ENCODE measurements around the gene SMPX.

The SMPX gene

GRCh38 chrX:21798677-21799219 is 40.8 kb upstream of the SMPX start:
- ATAC-seq, result peak; percentile 68; the same call in 2 of the 3 replicates
- TF ChIP-seq ISL1 (CRISPR knock-in tag; IDR thresholded peaks at IDR 0.05) (0 out of 2 replicates have a peak, but pooled peaks have one; percentile 33), OSR1 (CRISPR knock-in tag; IDR thresholded peaks at IDR 0.05) (no peak)

DNA sequence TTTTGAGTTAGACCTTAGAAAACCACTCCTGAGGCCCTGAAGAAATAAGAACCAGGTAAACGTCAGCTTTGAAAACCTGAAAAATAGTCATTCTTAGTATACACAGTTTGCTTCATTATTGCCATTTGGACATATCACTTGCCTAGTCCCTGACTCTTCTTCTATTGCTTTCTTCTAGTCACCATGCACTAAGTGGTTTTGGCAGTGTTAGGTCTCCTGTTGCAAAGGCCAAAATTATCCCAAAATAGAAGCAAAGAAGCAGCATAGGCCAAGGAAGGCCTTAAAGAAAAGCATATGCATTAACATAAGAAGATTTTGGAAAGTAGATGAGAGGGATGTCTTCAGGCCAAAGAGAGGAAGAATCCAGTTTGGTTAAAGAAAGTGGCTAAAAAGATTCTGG is 24.1 kb upstream of the SMPX start:
- no peak for ATAC-seq
- no peak for TF ChIP-seq ESRRG (CRISPR knock-in tag; IDR thresholded peaks at IDR 0.05)
- TF ChIP-seq ZFP30 (CRISPR knock-in tag; IDR thresholded peaks at IDR 0.05), result no peak

DNA sequence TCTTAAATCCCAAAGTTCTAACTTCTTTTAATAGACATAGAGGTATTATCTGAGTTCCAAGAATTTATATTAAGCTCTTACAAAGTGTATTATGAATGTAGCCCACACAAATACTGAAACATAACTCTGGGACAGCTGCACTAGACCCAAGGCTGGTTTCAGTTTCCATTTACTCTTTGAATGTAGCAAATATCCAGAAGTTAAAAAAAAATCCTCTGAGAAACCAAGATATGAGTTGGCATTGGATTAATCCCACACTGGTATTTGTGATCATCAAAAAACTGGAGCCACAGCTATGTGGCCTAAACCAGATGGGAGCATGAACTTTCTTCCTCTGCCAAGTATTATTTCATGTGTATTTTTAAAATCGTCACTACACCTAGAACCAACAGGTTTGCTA is 23.6 kb upstream of the SMPX start:
- no peak for TF ChIP-seq SNAI2 (CRISPR knock-in tag; IDR thresholded peaks at IDR 0.05)
- no peak for TF ChIP-seq ZFP3 (CRISPR knock-in tag; IDR thresholded peaks at IDR 0.05)
- TF ChIP-seq GLIS3 (CRISPR knock-in tag; IDR thresholded peaks at IDR 0.05), result no peak
- no peak for TF ChIP-seq ZC3H10 (CRISPR knock-in tag; IDR thresholded peaks at IDR 0.05)
- no peak for TF ChIP-seq OSR1 (CRISPR knock-in tag; IDR thresholded peaks at IDR 0.05)
- no peak for TF ChIP-seq TOX (CRISPR knock-in tag; IDR thresholded peaks at IDR 0.05; ENCODE audit: borderline replicate concordance)
- TF ChIP-seq, protein P1, sequence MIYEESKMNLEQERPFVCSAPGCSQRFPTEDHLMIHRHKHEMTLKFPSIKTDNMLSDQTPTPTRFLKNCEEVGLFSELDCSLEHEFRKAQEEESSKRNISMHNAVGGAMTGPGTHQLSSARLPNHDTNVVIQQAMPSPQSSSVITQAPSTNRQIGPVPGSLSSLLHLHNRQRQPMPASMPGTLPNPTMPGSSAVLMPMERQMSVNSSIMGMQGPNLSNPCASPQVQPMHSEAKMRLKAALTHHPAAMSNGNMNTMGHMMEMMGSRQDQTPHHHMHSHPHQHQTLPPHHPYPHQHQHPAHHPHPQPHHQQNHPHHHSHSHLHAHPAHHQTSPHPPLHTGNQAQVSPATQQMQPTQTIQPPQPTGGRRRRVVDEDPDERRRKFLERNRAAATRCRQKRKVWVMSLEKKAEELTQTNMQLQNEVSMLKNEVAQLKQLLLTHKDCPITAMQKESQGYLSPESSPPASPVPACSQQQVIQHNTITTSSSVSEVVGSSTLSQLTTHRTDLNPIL (CRISPR knock-in tag; IDR thresholded peaks at IDR 0.05; ENCODE audit: low read depth), result no peak
- TF ChIP-seq ZNF565 (CRISPR knock-in tag; conservative IDR thresholded peaks at IDR 0.05; ENCODE audit: low read depth), result no peak
- TF ChIP-seq CSRNP3 (CRISPR knock-in tag; IDR thresholded peaks at IDR 0.05), result no peak
- TF ChIP-seq, protein P2, sequence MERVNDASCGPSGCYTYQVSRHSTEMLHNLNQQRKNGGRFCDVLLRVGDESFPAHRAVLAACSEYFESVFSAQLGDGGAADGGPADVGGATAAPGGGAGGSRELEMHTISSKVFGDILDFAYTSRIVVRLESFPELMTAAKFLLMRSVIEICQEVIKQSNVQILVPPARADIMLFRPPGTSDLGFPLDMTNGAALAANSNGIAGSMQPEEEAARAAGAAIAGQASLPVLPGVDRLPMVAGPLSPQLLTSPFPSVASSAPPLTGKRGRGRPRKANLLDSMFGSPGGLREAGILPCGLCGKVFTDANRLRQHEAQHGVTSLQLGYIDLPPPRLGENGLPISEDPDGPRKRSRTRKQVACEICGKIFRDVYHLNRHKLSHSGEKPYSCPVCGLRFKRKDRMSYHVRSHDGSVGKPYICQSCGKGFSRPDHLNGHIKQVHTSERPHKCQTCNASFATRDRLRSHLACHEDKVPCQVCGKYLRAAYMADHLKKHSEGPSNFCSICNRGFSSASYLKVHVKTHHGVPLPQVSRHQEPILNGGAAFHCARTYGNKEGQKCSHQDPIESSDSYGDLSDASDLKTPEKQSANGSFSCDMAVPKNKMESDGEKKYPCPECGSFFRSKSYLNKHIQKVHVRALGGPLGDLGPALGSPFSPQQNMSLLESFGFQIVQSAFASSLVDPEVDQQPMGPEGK (CRISPR knock-in tag; IDR thresholded peaks at IDR 0.05; ENCODE audit: borderline replicate concordance), result no peak
- no peak for TF ChIP-seq ZNF8 (CRISPR knock-in tag; IDR thresholded peaks at IDR 0.05)
- TF ChIP-seq BACH2 (CRISPR knock-in tag; IDR thresholded peaks at IDR 0.05; ENCODE audit: borderline replicate concordance), result no peak
- ATAC-seq, result no peak

DNA sequence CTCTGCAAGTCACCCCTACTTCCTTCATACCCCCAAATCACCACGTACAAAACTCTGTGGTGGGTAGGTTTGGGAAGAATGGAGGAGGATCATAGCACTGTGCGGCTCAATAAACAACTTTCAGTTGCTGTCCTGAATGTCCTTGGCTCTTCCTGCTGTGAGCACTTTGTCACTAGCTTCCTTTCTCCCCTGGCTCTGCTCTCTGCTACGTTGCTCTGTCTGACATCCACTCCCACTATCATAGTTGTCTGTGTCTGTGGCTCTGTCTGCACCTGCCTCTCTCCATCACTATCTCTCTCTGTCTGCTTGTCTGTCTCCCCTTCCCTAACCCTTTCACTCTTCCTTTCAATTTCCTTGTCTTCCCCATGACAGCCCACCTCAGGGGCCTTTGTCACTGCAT is 21.2 kb upstream of the SMPX start:
- TF ChIP-seq ZNF8 (CRISPR knock-in tag; IDR thresholded peaks at IDR 0.05) (no peak), GLIS3 (CRISPR knock-in tag; IDR thresholded peaks at IDR 0.05) (no peak), SNAI2 (CRISPR knock-in tag; IDR thresholded peaks at IDR 0.05) (no peak), CSDC2 (CRISPR knock-in tag; IDR thresholded peaks at IDR 0.05) (no peak), ZFP3 (CRISPR knock-in tag; IDR thresholded peaks at IDR 0.05) (no peak), ISL1 (CRISPR knock-in tag; IDR thresholded peaks at IDR 0.05) (no peak), ARNTL (CRISPR knock-in tag; IDR thresholded peaks at IDR 0.05; ENCODE audit: borderline replicate concordance, low read depth) (no peak), TCF4 (CRISPR knock-in tag; IDR thresholded peaks at IDR 0.05; ENCODE audit: borderline replicate concordance) (no peak), ZC3H10 (CRISPR knock-in tag; IDR thresholded peaks at IDR 0.05) (no peak), TOX (CRISPR knock-in tag; IDR thresholded peaks at IDR 0.05; ENCODE audit: borderline replicate concordance) (no peak), OSR1 (CRISPR knock-in tag; IDR thresholded peaks at IDR 0.05) (no peak), RARB (CRISPR knock-in tag; IDR thresholded peaks at IDR 0.05) (no peak), PPARA (CRISPR knock-in tag; IDR thresholded peaks at IDR 0.05; ENCODE audit: borderline replicate concordance) (no peak), ESRRG (CRISPR knock-in tag; IDR thresholded peaks at IDR 0.05) (no peak)
- TF ChIP-seq, protein P3, sequence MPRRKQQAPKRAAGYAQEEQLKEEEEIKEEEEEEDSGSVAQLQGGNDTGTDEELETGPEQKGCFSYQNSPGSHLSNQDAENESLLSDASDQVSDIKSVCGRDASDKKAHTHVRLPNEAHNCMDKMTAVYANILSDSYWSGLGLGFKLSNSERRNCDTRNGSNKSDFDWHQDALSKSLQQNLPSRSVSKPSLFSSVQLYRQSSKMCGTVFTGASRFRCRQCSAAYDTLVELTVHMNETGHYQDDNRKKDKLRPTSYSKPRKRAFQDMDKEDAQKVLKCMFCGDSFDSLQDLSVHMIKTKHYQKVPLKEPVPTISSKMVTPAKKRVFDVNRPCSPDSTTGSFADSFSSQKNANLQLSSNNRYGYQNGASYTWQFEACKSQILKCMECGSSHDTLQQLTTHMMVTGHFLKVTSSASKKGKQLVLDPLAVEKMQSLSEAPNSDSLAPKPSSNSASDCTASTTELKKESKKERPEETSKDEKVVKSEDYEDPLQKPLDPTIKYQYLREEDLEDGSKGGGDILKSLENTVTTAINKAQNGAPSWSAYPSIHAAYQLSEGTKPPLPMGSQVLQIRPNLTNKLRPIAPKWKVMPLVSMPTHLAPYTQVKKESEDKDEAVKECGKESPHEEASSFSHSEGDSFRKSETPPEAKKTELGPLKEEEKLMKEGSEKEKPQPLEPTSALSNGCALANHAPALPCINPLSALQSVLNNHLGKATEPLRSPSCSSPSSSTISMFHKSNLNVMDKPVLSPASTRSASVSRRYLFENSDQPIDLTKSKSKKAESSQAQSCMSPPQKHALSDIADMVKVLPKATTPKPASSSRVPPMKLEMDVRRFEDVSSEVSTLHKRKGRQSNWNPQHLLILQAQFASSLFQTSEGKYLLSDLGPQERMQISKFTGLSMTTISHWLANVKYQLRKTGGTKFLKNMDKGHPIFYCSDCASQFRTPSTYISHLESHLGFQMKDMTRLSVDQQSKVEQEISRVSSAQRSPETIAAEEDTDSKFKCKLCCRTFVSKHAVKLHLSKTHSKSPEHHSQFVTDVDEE (CRISPR knock-in tag; IDR thresholded peaks at IDR 0.05), result no peak
- TF ChIP-seq, protein P4, sequence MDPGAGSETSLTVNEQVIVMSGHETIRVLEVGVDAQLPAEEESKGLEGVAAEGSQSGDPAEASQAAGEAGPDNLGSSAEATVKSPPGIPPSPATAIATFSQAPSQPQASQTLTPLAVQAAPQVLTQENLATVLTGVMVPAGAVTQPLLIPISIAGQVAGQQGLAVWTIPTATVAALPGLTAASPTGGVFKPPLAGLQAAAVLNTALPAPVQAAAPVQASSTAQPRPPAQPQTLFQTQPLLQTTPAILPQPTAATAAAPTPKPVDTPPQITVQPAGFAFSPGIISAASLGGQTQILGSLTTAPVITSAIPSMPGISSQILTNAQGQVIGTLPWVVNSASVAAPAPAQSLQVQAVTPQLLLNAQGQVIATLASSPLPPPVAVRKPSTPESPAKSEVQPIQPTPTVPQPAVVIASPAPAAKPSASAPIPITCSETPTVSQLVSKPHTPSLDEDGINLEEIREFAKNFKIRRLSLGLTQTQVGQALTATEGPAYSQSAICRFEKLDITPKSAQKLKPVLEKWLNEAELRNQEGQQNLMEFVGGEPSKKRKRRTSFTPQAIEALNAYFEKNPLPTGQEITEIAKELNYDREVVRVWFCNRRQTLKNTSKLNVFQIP (CRISPR knock-in tag; IDR thresholded peaks at IDR 0.05; ENCODE audit: borderline replicate concordance, low read depth), result no peak
- TF ChIP-seq, protein P1 (CRISPR knock-in tag; IDR thresholded peaks at IDR 0.05; ENCODE audit: low read depth), result no peak
- TF ChIP-seq, protein P2 (CRISPR knock-in tag; IDR thresholded peaks at IDR 0.05; ENCODE audit: borderline replicate concordance), result no peak
- ATAC-seq, result no peak
